Sigmoid colon (tissue), 4 donors: ENCODE measurements around the gene WBP2.

ENCODE experiments used
- CTCF ChIP-seq, 4 experiments: fragments of 450-650 bp in 3 of 4; fragments of 200-600 bp in 1 of 4; IDR thresholded peaks; one replicate each; pipeline ENCODE4 v1.5.1; 2016 to 2019; ENCODE audit warnings: antibody characterized with exemption in 4 of 4, mild to moderate bottlenecking in 3 of 4, moderate library complexity in 2 of 4
- POLR2A ChIP-seq, 2 donors: fragments of 450-650 bp; IDR thresholded peaks; one replicate each; pipeline ENCODE4 v1.6.1; 2016; ENCODE audit warnings: antibody characterized with exemption in 2 of 2, mild to moderate bottlenecking in 2 of 2, moderate library complexity in 2 of 2
- POLR2AphosphoS5 ChIP-seq, 4 donors: sonication (generic); formaldehyde crosslinking; IDR thresholded peaks; one replicate each; pipeline ENCODE4 v1.6.1; 2017; ENCODE audit warnings: antibody characterized with exemption in 4 of 4

GRCh38 chr17:75902406-75902805 is 47.3 kb upstream of the WBP2 start:
- TF ChIP-seq CTCF (IDR thresholded peaks at IDR 0.05), result no peak
- TF ChIP-seq POLR2AphosphoS5 (IDR thresholded peaks at IDR 0.05), result no peak
- no peak for TF ChIP-seq POLR2A (IDR thresholded peaks at IDR 0.05)
